Astrocyte of the spinal cord (primary cell): ENCODE data around the gene TCEAL2.
"Not testable (repeated sequence)": the region's sequence is repeated elsewhere in the genome, so short reads cannot be mapped to it uniquely, and the experiment has no call there.

ENCODE experiments used
- DNase-seq: peaks from one replicate; pipeline ENCODE4 v3.0.0; 2011; ENCODE audit warnings: low read depth, low spot score
- H3K4me3 ChIP-seq: 2 replicates; pipeline ENCODE4 v1.5.1; 2011; ENCODE audit warnings: low read depth, mild to moderate bottlenecking, low read length, moderate library complexity
- CTCF ChIP-seq: IDR thresholded peaks from 2 replicates; pipeline ENCODE4 v1.5.1; 2012; ENCODE audit warnings: low read depth, mild to moderate bottlenecking, low read length, inconsistent platforms
- in situ Hi-C: cut with HindIII; loops from 2 replicates; pipeline ENCODE4 v1.10.0; 2017; ENCODE audit warnings: low sequenced_read_pairs

The TCEAL2 gene

GRCh38 chrX:102129473-102129872 is 4.0 kb downstream of the TCEAL2 start:
- peak; percentile 10 for DNase-seq
- in situ Hi-C loops: no loop called here
- TF ChIP-seq CTCF: peak; percentile 38
- no peak overlapping the region for H3K4me3 ChIP-seq

- in situ Hi-C loops: no loop called here
Measured at GRCh38 chrX:102138064-102138463, 12.6 kb downstream of the TCEAL2 start.

GRCh38 chrX:102140876-102141275 is 15.4 kb downstream of the TCEAL2 start:
- DNase-seq, in situ Hi-C loops, H3K4me3 ChIP-seq: not testable (repeated sequence)

More at GRCh38 chrX:102138064-102138463, 12.6 kb downstream of the TCEAL2 start:
- DNase-seq: no peak
- no peak for TF ChIP-seq CTCF
- H3K4me3 ChIP-seq: no peak overlapping the region

GRCh38 chrX:102141631-102142030 is 16.2 kb downstream of the TCEAL2 start:
- in situ Hi-C loops: not testable (repeated sequence)

GRCh38 chrX:102142274-102142673 is 16.8 kb downstream of the TCEAL2 start, which contains the start of gene TCEAL6:
Gene TCEAL6 (minus strand): TSS chrX:102142481.
- H3K4me3 ChIP-seq, DNase-seq, in situ Hi-C loops: not testable (repeated sequence)

More at GRCh38 chrX:102141631-102142030, 16.2 kb downstream of the TCEAL2 start:
- H3K4me3 ChIP-seq, DNase-seq: not testable (repeated sequence)

- H3K4me3 ChIP-seq: no peak overlapping the region
- TF ChIP-seq CTCF: no peak
- DNase-seq: no peak
- in situ Hi-C loops: no loop called here
Measured at GRCh38 chrX:102154218-102154860, 28.9 kb downstream of the TCEAL2 start.

- in situ Hi-C loops: no loop called here
- no peak for TF ChIP-seq CTCF
Measured at GRCh38 chrX:102154900-102155805, 29.7 kb downstream of the TCEAL2 start.

GRCh38 chrX:102155806-102156179 is 30.3 kb downstream of the TCEAL2 start, which contains the start of gene BEX5:
Gene BEX5 (minus strand): TSS chrX:102155977. CDS start chrX:102154265, 1,712 bp downstream.
- H3K4me3 ChIP-seq: peak within 1 kb of the TSS; percentile 32
- TF ChIP-seq CTCF: no peak
- peak; percentile 9 for DNase-seq
- in situ Hi-C loops: no loop called here

More at GRCh38 chrX:102154900-102155805, 29.7 kb downstream of the TCEAL2 start:
- peak overlapping the region; percentile 32 for H3K4me3 ChIP-seq
- DNase-seq: no peak
